HepG2 (cell line): ENCODE data around the gene COCH. TPM values are rescaled to one million over a fixed set of nuclear protein-coding genes. Genes with fewer than 3 reads are reported as not detected.

Source experiments
- ATAC-seq: fragments of 200-7000 bp; cut with Tn5 transposase; 3 replicates; pipeline ENCODE4 v1.9.1; 2020; ENCODE audit warnings: mild to moderate bottlenecking, moderate library complexity
- BruUV-seq: library from RNA; stranded (reverse); fragments of 400-500 nt; replicated peaks from 2 replicates; lab custom pipeline; 2021; lab: Mats Ljungman, UMichigan
- CTCF ChIA-PET: fragments of 300-600 bp; formaldehyde crosslinking; extraction: SDS; loops from one replicate; lab custom pipeline; 2021; ENCODE audit warnings: low total read pairs, inconsistent platforms, low intra/inter-chr PET ratio; lab: Yijun Ruan, JAX
- POLR2A ChIA-PET: fragments of 350-600 bp; sonication (Branson Sonifier 250); formaldehyde crosslinking; loops from one replicate; lab custom pipeline; 2020; ENCODE audit warnings: antibody characterized with exemption, inconsistent platforms; lab: Yijun Ruan, JAX
- DNase-seq: peaks from one replicate; pipeline ENCODE4 v3.0.0-alpha.2; 2015; ENCODE audit warnings: low spot score
- FAIRE-seq: peaks from 3 replicates; lab custom pipeline; 2011; peaks lifted over from hg19 to GRCh38; lab: Jason Lieb, UNC
- H2AFZ ChIP-seq: one replicate; pipeline ENCODE4 v1.6.1; 2011; ENCODE audit warnings: low read length, inconsistent platforms
- H3K27ac ChIP-seq: fragments of 300-600 bp; 3 replicates; pipeline ENCODE4 v1.8.0; 2011; ENCODE audit warnings: mixed run types, mild to moderate bottlenecking, mixed read lengths, low read length, inconsistent platforms; ENCODE audit not compliant: insufficient read depth; ENCODE audit errors: extremely low read length
- H3K27me3 ChIP-seq, 2 experiments: fragments of 200-600 bp in 1 of 2; 2 replicates in 1 of 2; 3 replicates in 1 of 2; pipeline versions ENCODE4 v1.6.0 to v1.8.0; 2011; ENCODE audit warnings: low read length in 2 of 2, mild to moderate bottlenecking in 2 of 2, moderate library complexity in 2 of 2, inconsistent platforms in 1 of 2; ENCODE audit not compliant: insufficient read depth in 2 of 2, control insufficient read depth in 1 of 2
- H3K36me3 ChIP-seq, 2 experiments: fragments of 200-600 bp in 1 of 2; replicated peaks in 1 of 2; 2 replicates in 1 of 2; 3 replicates in 1 of 2; pipeline versions ENCODE4 v1.5.1 to v1.8.0; 2011; ENCODE audit warnings: low read length in 2 of 2, inconsistent platforms in 1 of 2; ENCODE audit not compliant: insufficient read depth in 2 of 2, control insufficient read depth in 1 of 2
- H3K4me1 ChIP-seq: 2 replicates; pipeline ENCODE4 v1.5.1; 2012; ENCODE audit warnings: low read length, inconsistent platforms; ENCODE audit not compliant: insufficient read depth
- H3K4me2 ChIP-seq: 2 replicates; pipeline ENCODE4 v1.6.0; 2011; ENCODE audit warnings: low read depth, low read length, inconsistent platforms
- H3K4me3 ChIP-seq, 3 experiments: fragments of 200-600 bp in 1 of 3; sonication (generic), shearing (Covaris generic) in 1 of 3; replicated peaks in 1 of 3; 2 replicates each; pipeline ENCODE4 v1.5.1; 2011 to 2016; ENCODE audit warnings: low read length in 3 of 3, inconsistent platforms in 2 of 3, low read depth in 2 of 3, mild to moderate bottlenecking in 2 of 3, control low read depth in 1 of 3, mixed read lengths in 1 of 3; ENCODE audit not compliant: insufficient read depth in 1 of 3
- H3K79me2 ChIP-seq: one replicate; pipeline ENCODE4 v1.6.1; 2011; ENCODE audit warnings: low read length, inconsistent platforms; ENCODE audit not compliant: insufficient read depth
- H3K9ac ChIP-seq: 2 replicates; pipeline ENCODE4 v1.6.0; 2011; ENCODE audit warnings: mild to moderate bottlenecking, low read depth, low read length, inconsistent platforms; ENCODE audit not compliant: insufficient read depth
- H3K9me3 ChIP-seq: 2 replicates; pipeline ENCODE4 v1.5.1; 2012; ENCODE audit warnings: mild to moderate bottlenecking, low read length
- H4K20me1 ChIP-seq: 2 replicates; pipeline ENCODE4 v1.6.0; 2011; ENCODE audit warnings: inconsistent platforms, mild to moderate bottlenecking, low read length, moderate library complexity; ENCODE audit not compliant: insufficient read depth
- GATAD1 ChIP-seq: IDR thresholded peaks from 2 replicates; pipeline ENCODE4 v1.6.1; 2016; ENCODE audit warnings: missing genetic modification reagents, missing compliant biosample characterization
- IKZF1 ChIP-seq: fragments of 450-650 bp; IDR thresholded peaks from 2 replicates; pipeline ENCODE4 v1.7.1; 2016
- MBNL3 ChIP-seq: fragments of 250-450 bp; sonication (Bioruptor Pico); conservative IDR thresholded peaks from 2 replicates; pipeline ENCODE4 v1.8.0; 2022; ENCODE audit warnings: mild to moderate bottlenecking, inconsistent platforms
- NFAT5 ChIP-seq: sonication (generic); formaldehyde crosslinking; IDR thresholded peaks from 2 replicates; pipeline ENCODE4 v1.4.0; 2020; ENCODE audit warnings: missing genetic modification reagents
- NFKBIZ ChIP-seq: IDR thresholded peaks from 2 replicates; pipeline ENCODE4 v1.6.1; 2018; ENCODE audit warnings: missing genetic modification reagents, missing compliant biosample characterization
- NFYB ChIP-seq: sonication (generic); formaldehyde crosslinking; IDR thresholded peaks from 2 replicates; pipeline ENCODE4 v1.4.0; 2020; ENCODE audit warnings: missing genetic modification reagents
- NR0B2 ChIP-seq: sonication (generic); formaldehyde crosslinking; IDR thresholded peaks from 2 replicates; pipeline ENCODE4 v1.4.0; 2020; ENCODE audit warnings: mild to moderate bottlenecking, missing genetic modification reagents
- RBM39 ChIP-seq: fragments of 200-400 bp; formaldehyde crosslinking; IDR thresholded peaks from one replicate; pipeline ENCODE4 v1.6.1; 2018; ENCODE audit warnings: antibody characterized with exemption, mild to moderate bottlenecking, low read depth, low read length; ENCODE audit not compliant: poor library complexity, severe bottlenecking
- SOX13 ChIP-seq, 3 experiments: fragments of 450-650 bp in 1 of 3; sonication (generic) in 1 of 3; formaldehyde crosslinking in 1 of 3; IDR thresholded peaks in 2 of 3; conservative IDR thresholded peaks in 1 of 3; 2 replicates each; pipeline versions ENCODE4 v1.5.0 to v1.6.1; 2016 to 2020; ENCODE audit warnings: antibody characterized with exemption in 1 of 3, mild to moderate bottlenecking in 1 of 3, missing compliant biosample characterization in 1 of 3, missing genetic modification reagents in 1 of 3, moderate library complexity in 1 of 3
- ZBTB38 ChIP-seq: sonication (generic); formaldehyde crosslinking; IDR thresholded peaks from 2 replicates; pipeline ENCODE4 v1.5.1; 2020; ENCODE audit warnings: mild to moderate bottlenecking, missing genetic modification reagents
- ZNF562 ChIP-seq: sonication (generic); formaldehyde crosslinking; IDR thresholded peaks from 2 replicates; pipeline ENCODE4 v1.8.0; 2022; ENCODE audit warnings: missing genetic modification reagents, borderline replicate concordance
- ZNF629 ChIP-seq: sonication (generic); formaldehyde crosslinking; conservative IDR thresholded peaks from 2 replicates; pipeline ENCODE4 v1.5.0; 2020; ENCODE audit warnings: missing genetic modification reagents
- ZNF775 ChIP-seq: sonication (generic); formaldehyde crosslinking; IDR thresholded peaks from 2 replicates; pipeline ENCODE4 v1.4.0; 2020; ENCODE audit warnings: missing genetic modification reagents, mild to moderate bottlenecking, moderate library complexity, borderline replicate concordance
- ZNF816 ChIP-seq: sonication (generic); formaldehyde crosslinking; IDR thresholded peaks from 2 replicates; pipeline ENCODE4 v1.8.0; 2022; ENCODE audit warnings: missing genetic modification reagents, mild to moderate bottlenecking, borderline replicate concordance
- ZSCAN12 ChIP-seq: sonication (generic); formaldehyde crosslinking; IDR thresholded peaks from 2 replicates; pipeline ENCODE4 v1.9.0; 2021; ENCODE audit warnings: mild to moderate bottlenecking, missing genetic modification reagents
- ZZZ3 ChIP-seq: sonication (generic); formaldehyde crosslinking; IDR thresholded peaks from 2 replicates; pipeline ENCODE4 v1.4.0; 2020; ENCODE audit warnings: missing genetic modification reagents, mild to moderate bottlenecking, borderline replicate concordance
- WGBS: methylation state at CpG from one replicate; pipeline ENCODE4 v1.1.6; 2017; ENCODE audit warnings: low lambda C conversion rate; 5-methylcytosine and 5-hydroxymethylcytosine counted together
- in situ Hi-C: cut with HindIII; loops from 2 replicates; pipeline ENCODE4 v1.10.0; 2017; ENCODE audit warnings: low pct_unique_long_range_greater_than_20kb; ENCODE audit not compliant: extremely low pct_ligation_motif_present
- intact Hi-C: fragments of 100-400 bp; cut with micrococcal nuclease; formaldehyde crosslinking; loops from one replicate; pipeline ENCODE4 v1.10.0; 2022; ENCODE audit not compliant: unreplicated experiment
- polyA plus RNA-seq, 8 experiments: library from polyadenylated mRNA; depleted of rRNA in 3 of 8; stranded (reverse) in 7 of 8; unstranded in 1 of 8; fragments of >200 nt; fragmentation: Illumina TruSeq in 4 of 8; extraction: Trizol in 4 of 8; gene quantifications; 2 replicates each; pipeline versions ENCODE4 v1.2.1 to v1.2.3, GENCODE V29; 2011 to 2016; ENCODE audit warnings: low read depth in 4 of 8, missing spikeins in 1 of 8, mixed read lengths in 1 of 8; ENCODE audit not compliant: insufficient read depth in 1 of 8
- total RNA-seq, 5 experiments: library from RNA; depleted of rRNA; stranded (reverse); fragments of >200 nt; fragmentation: Illumina TruSeq; extraction: Trizol; gene quantifications; 2 replicates each; pipeline ENCODE4 v1.2.3, GENCODE V29; 2016; ENCODE audit warnings: low read depth in 1 of 5
- TF ChIP-seq, protein P1 (sequence below): sonication (generic); formaldehyde crosslinking; IDR thresholded peaks from 2 replicates; pipeline ENCODE4 v1.4.0; 2020; ENCODE audit warnings: low read depth, mild to moderate bottlenecking, missing genetic modification reagents

The COCH gene
- total and polyA plus RNA-seq, 2 of the 13 experiments (the other 11 are each of a cell fraction or from before 2014, with no cell fraction given): 78.2 to 79.3 TPM

DNA sequence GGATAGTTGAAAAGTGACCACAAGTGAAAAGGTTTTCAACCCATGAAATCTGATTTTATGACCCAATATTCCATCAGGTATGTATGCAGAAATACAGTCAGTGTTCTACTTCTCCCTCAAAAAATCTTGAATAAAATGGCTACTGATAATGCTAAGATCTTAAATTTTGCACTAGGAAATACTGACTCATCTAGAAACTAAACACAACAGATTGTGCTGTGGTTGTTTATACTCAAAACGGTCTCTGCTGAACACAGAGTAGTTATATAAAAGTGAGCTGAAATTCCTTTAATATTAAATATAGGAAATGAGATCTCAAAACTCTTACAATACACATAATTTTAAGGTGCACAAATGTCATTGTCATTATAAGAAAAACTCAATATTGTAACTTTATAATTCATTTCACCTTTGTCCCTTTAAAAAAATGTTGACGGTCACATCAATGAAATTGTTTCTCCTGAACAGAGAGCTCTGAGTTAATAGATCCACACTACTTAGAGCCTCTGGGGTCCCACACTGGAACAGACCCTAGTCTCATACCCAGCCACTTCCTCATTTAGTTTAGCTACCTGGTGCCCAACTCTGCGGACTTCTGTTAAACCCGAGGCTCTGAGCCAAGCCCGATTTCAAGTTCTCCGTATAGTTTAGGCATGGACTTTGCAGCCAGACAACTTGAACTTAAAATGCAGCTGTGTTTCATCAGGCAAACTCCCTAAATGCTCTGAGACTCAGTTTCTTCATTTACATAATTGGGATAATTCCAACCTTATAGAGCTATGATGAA, 9.3 kb downstream of the COCH start:
- no peak overlapping the region for H3K27ac ChIP-seq
- no peak overlapping the region for H3K4me2 ChIP-seq
- in situ Hi-C loops: no loop called here
- no peak for DNase-seq
- peaks cover 10% of the 10 kb centered on the region for H3K4me1 ChIP-seq
- no TSS peak for BruUV-seq
- no peaks in the 10 kb centered on the region for H3K27me3 ChIP-seq
- intact Hi-C loops: no loop called here
- H3K79me2 ChIP-seq: no peaks in the 10 kb centered on the region
- H3K36me3 ChIP-seq: peaks cover 0 to 2% of the 10 kb centered on the region in 2 experiments; a peak in 1 of 5 replicates
- FAIRE-seq: no peak
- no peaks in the 10 kb centered on the region for H4K20me1 ChIP-seq
- CTCF ChIA-PET: no interaction called here
- POLR2A ChIA-PET: interaction anchor here (0.9 kb wide), 1 partner anchor 10 kb away, joined by 4 read pairs; no protein-coding TSS in a partner anchor
- H2AFZ ChIP-seq: no peak overlapping the region
- H3K9me3 ChIP-seq: no peaks in the 10 kb centered on the region
- ATAC-seq: no peak
- no peak overlapping the region for H3K9ac ChIP-seq
- H3K4me3 ChIP-seq: no peak overlapping the region
- WGBS: 97% methylated on average over 6 of the region's 6 CpGs
- no peak for TF ChIP-seq ZNF775 (CRISPR knock-in tag)
- no peak for TF ChIP-seq IKZF1
- no peak for TF ChIP-seq ZNF816 (CRISPR knock-in tag)
- no peak for TF ChIP-seq NR0B2 (CRISPR knock-in tag)
- TF ChIP-seq, protein P1, sequence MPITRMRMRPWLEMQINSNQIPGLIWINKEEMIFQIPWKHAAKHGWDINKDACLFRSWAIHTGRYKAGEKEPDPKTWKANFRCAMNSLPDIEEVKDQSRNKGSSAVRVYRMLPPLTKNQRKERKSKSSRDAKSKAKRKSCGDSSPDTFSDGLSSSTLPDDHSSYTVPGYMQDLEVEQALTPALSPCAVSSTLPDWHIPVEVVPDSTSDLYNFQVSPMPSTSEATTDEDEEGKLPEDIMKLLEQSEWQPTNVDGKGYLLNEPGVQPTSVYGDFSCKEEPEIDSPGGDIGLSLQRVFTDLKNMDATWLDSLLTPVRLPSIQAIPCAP (CRISPR knock-in tag): no peak
- no peak for TF ChIP-seq ZBTB38 (CRISPR knock-in tag)
- TF ChIP-seq ZNF562 (CRISPR knock-in tag): no peak
- TF ChIP-seq GATAD1 (CRISPR knock-in tag): no peak
- no peak for TF ChIP-seq ZZZ3 (CRISPR knock-in tag)
- TF ChIP-seq ZSCAN12 (CRISPR knock-in tag): no peak
- no peak for TF ChIP-seq NFYB (CRISPR knock-in tag)
- no peak for TF ChIP-seq NFAT5
- 0 out of 2 replicates have a peak, but pooled peaks have one; percentile 42 for TF ChIP-seq MBNL3 (CRISPR knock-in tag)
- TF ChIP-seq ZNF629 (CRISPR knock-in tag): no peak
- no peak for TF ChIP-seq SOX13 (IDR thresholded peaks at IDR 0.05)
- no peak for TF ChIP-seq SOX13 (CRISPR knock-in tag; conservative IDR thresholded peaks at IDR 0.05 in 1 of 2, IDR thresholded peaks at IDR 0.05 in 1 of 2)
- TF ChIP-seq RBM39: no peak
- no peak for TF ChIP-seq NFKBIZ (CRISPR knock-in tag)
